ENCODE results near the gene TRERF1.

- no peak for TF ChIP-seq KLF10 (tag by site-specific recombination; IDR thresholded peaks at IDR 0.05)
- TF ChIP-seq CTCF (tag by site-specific recombination; IDR thresholded peaks at IDR 0.05), result no peak
- no peak for TF ChIP-seq ZNF274 (IDR thresholded peaks at IDR 0.05; ENCODE audit: low read length)
- TF ChIP-seq ZNF274 (tag by site-specific recombination; IDR thresholded peaks at IDR 0.05; ENCODE audit: borderline replicate concordance), result no peak
- no peak for TF ChIP-seq ZNF76 (tag by site-specific recombination; IDR thresholded peaks at IDR 0.05; ENCODE audit: borderline replicate concordance, low read depth)
- no peak for TF ChIP-seq ATF2 (tag by site-specific recombination; IDR thresholded peaks at IDR 0.05; ENCODE audit: low read depth)
- TF ChIP-seq SETDB1 (IDR thresholded peaks at IDR 0.05; ENCODE audit: insufficient read length, low read length), result no peak
Measured at GRCh38 chr6:42341771-42342553, 109.8 kb downstream of the TRERF1 start.
